MM.1S (cell line): Measurements from ENCODE around the gene AP1G2.

Experiments
- DNase-seq: peaks from one replicate; pipeline ENCODE4 v3.0.0-alpha.2; 2015
- H2AFZ ChIP-seq: fragments of 300-600 bp; sonication (generic); 2 replicates; pipeline ENCODE4 v1.6.0; 2016; ENCODE audit warnings: antibody characterized with exemption, low read length
- H3F3A ChIP-seq: fragments of 300-600 bp; sonication (generic); 2 replicates; pipeline ENCODE4 v1.6.1; 2016; ENCODE audit warnings: mild to moderate bottlenecking, antibody characterized with exemption, low read length, moderate library complexity, mixed read lengths; ENCODE audit not compliant: insufficient read depth
- H3K27ac ChIP-seq: fragments of 300-600 bp; sonication (generic); 2 replicates; pipeline ENCODE4 v1.5.1; 2016; ENCODE audit warnings: mild to moderate bottlenecking, low read length
- H3K27me3 ChIP-seq: fragments of 300-600 bp; sonication (generic); replicated peaks from 2 replicates; pipeline ENCODE4 v1.6.0; 2016; ENCODE audit warnings: low read length; ENCODE audit not compliant: insufficient read depth
- H3K36me3 ChIP-seq: fragments of 300-600 bp; sonication (generic); replicated peaks from 2 replicates; pipeline ENCODE4 v1.6.1; 2016; ENCODE audit warnings: mild to moderate bottlenecking, low read length, mixed read lengths; ENCODE audit not compliant: insufficient read depth
- H3K4me1 ChIP-seq: fragments of 300-600 bp; sonication (generic); 2 replicates; pipeline ENCODE4 v1.6.1; 2016; ENCODE audit warnings: low read length, mixed read lengths
- H3K4me2 ChIP-seq: fragments of 300-600 bp; sonication (generic); 2 replicates; pipeline ENCODE4 v1.6.0; 2016; ENCODE audit warnings: low read depth, low read length
- H3K4me3 ChIP-seq: fragments of 300-600 bp; sonication (generic); 2 replicates; pipeline ENCODE4 v1.5.1; 2016; ENCODE audit warnings: low read length, mixed read lengths
- H3K79me2 ChIP-seq: fragments of 300-600 bp; sonication (generic); 2 replicates; pipeline ENCODE4 v1.6.1; 2016; ENCODE audit warnings: mixed run types, low read length, mixed read lengths
- H3K9ac ChIP-seq: fragments of 300-600 bp; sonication (generic); 2 replicates; pipeline ENCODE4 v1.6.1; 2016; ENCODE audit warnings: low read length, mixed read lengths
- H3K9me2 ChIP-seq: fragments of 300-600 bp; sonication (generic); replicated peaks from 2 replicates; pipeline ENCODE4 v1.6.1; 2016; ENCODE audit warnings: mild to moderate bottlenecking, low read length, mixed read lengths; ENCODE audit not compliant: insufficient read depth
- H3K9me3 ChIP-seq: fragments of 300-600 bp; sonication (generic); replicated peaks from 2 replicates; pipeline ENCODE4 v1.6.1; 2016; ENCODE audit warnings: mild to moderate bottlenecking, low read length, mixed read lengths; ENCODE audit not compliant: insufficient read depth
- H4K20me1 ChIP-seq: fragments of 300-600 bp; sonication (generic); 2 replicates; pipeline ENCODE4 v1.6.1; 2016; ENCODE audit warnings: mild to moderate bottlenecking, low read length, moderate library complexity, mixed read lengths; ENCODE audit not compliant: insufficient read depth
- CTCF ChIP-seq: fragments of 300-600 bp; sonication (generic); IDR thresholded peaks from 2 replicates; pipeline ENCODE4 v1.5.1; 2016; ENCODE audit warnings: antibody characterized with exemption, low read length, mixed read lengths
- EZH2 ChIP-seq: fragments of 300-600 bp; sonication (generic); optimal IDR thresholded peaks from 2 replicates; pipeline ENCODE3; 2017; ENCODE audit warnings: low read depth, mild to moderate bottlenecking, antibody characterized with exemption, low read length, mixed read lengths
- EZH2phosphoT487 ChIP-seq: fragments of 300-600 bp; sonication (generic); IDR thresholded peaks from 2 replicates; pipeline ENCODE4 v1.6.1; 2018; ENCODE audit warnings: antibody characterized with exemption, low read length

The AP1G2 gene

GRCh38 chr14:23568021-23568599, 519 bp upstream of the AP1G2 start:
- peak overlapping the region; percentile 81; the same call in 1 of the 2 replicates for H3K4me3 ChIP-seq
- DNase-seq = no peak
- H2AFZ ChIP-seq = 0 out of 2 replicates have a peak overlapping the region, but pooled peaks have one; percentile 79
- H3K27me3 ChIP-seq = no peaks in the 10 kb centered on the region
- H3K36me3 ChIP-seq = no peaks in the 10 kb centered on the region
- H3K4me1 ChIP-seq = no peaks in the 10 kb centered on the region
- H4K20me1 ChIP-seq = no peaks in the 10 kb centered on the region
- H3K27ac ChIP-seq = no peak overlapping the region
- H3K4me2 ChIP-seq = peak overlapping the region; percentile 21; the same call in 1 of the 2 replicates
- TF ChIP-seq EZH2 = no peak
- no peak for TF ChIP-seq EZH2phosphoT487
- no peak for TF ChIP-seq CTCF
- H3K9me3 ChIP-seq = no peaks in the 10 kb centered on the region
- H3K9ac ChIP-seq = peak overlapping the region; percentile 46; the same call in 1 of the 2 replicates
- H3F3A ChIP-seq = no peaks in the 10 kb centered on the region
- H3K9me2 ChIP-seq = no peaks in the 10 kb centered on the region
- 0 out of 2 replicates have a peak, but pooled peaks cover 8% of the 10 kb centered on the region for H3K79me2 ChIP-seq

- H3K4me3 ChIP-seq = peak overlapping the region; percentile 81
- DNase-seq = no peak
- no peaks in the 10 kb centered on the region for H3K9me3 ChIP-seq
- H3K4me2 ChIP-seq = peak overlapping the region; percentile 73; the same call in 1 of the 2 replicates
- no peak overlapping the region for H3K27ac ChIP-seq
- H3K79me2 ChIP-seq = 0 out of 2 replicates have a peak, but pooled peaks cover 8% of the 10 kb centered on the region
- H3K9ac ChIP-seq = peak overlapping the region; percentile 46; the same call in 1 of the 2 replicates
- no peaks in the 10 kb centered on the region for H3K36me3 ChIP-seq
- no peaks in the 10 kb centered on the region for H3K4me1 ChIP-seq
- H4K20me1 ChIP-seq = no peaks in the 10 kb centered on the region
- no peaks in the 10 kb centered on the region for H3K9me2 ChIP-seq
- no peak for TF ChIP-seq EZH2phosphoT487
- TF ChIP-seq EZH2 = no peak
- 0 out of 2 replicates have a peak, but pooled peaks have one; percentile 6 for TF ChIP-seq CTCF
- H2AFZ ChIP-seq = peak overlapping the region; percentile 79; the same call in 1 of the 2 replicates
- no peaks in the 10 kb centered on the region for H3K27me3 ChIP-seq
- H3F3A ChIP-seq = no peaks in the 10 kb centered on the region
These were observed 809 bp downstream of the AP1G2 start for GRCh38 chr14:23566778-23567185.

- Histone ChIP-seq H2AFZ (no peak overlapping the region), H3K79me2 (0 out of 2 replicates have a peak, but pooled peaks cover 8% of the 10 kb centered on the region), H3K36me3 (no peaks in the 10 kb centered on the region), H3K27ac (no peak overlapping the region), H4K20me1 (no peaks in the 10 kb centered on the region), H3K4me1 (no peaks in the 10 kb centered on the region), H3K4me3 (peak overlapping the region; percentile 81), H3F3A (no peaks in the 10 kb centered on the region), H3K4me2 (peak overlapping the region; percentile 73; the same call in 1 of the 2 replicates), H3K9me2 (no peaks in the 10 kb centered on the region), H3K9me3 (no peaks in the 10 kb centered on the region), H3K9ac (peak overlapping the region; percentile 46; the same call in 1 of the 2 replicates), H3K27me3 (no peaks in the 10 kb centered on the region)
- no peak for TF ChIP-seq CTCF
- TF ChIP-seq EZH2phosphoT487 = no peak
- no peak for TF ChIP-seq EZH2
- DNase-seq = no peak
These were observed 1.3 kb downstream of the AP1G2 start for GRCh38 chr14:23566112-23566777.
